GM23248 (cell line): ENCODE measurements around the gene GALNT7. TPM values are rescaled to one million over a fixed set of nuclear protein-coding genes. Genes with fewer than 3 reads are reported as not detected.

Experiments used
- DNase-seq: peaks from one replicate; pipeline ENCODE4 v3.0.0-alpha.2; 2015
- H2AFZ ChIP-seq: fragments of 200-600 bp; sonication (generic); 2 replicates; pipeline ENCODE4 v1.6.1; 2016; ENCODE audit warnings: antibody characterized with exemption
- H3F3A ChIP-seq: fragments of 200-600 bp; sonication (generic); 2 replicates; pipeline ENCODE4 v1.6.1; 2016; ENCODE audit warnings: mild to moderate bottlenecking, antibody characterized with exemption, mixed run types; ENCODE audit not compliant: insufficient read depth
- H3K27ac ChIP-seq: fragments of 200-600 bp; sonication (generic); 2 replicates; pipeline ENCODE4 v1.5.1; 2016; ENCODE audit warnings: mild to moderate bottlenecking
- H3K27me3 ChIP-seq: fragments of 200-600 bp; sonication (generic); replicated peaks from 2 replicates; pipeline ENCODE4 v1.6.1; 2016; ENCODE audit warnings: mild to moderate bottlenecking; ENCODE audit not compliant: insufficient read depth
- H3K36me3 ChIP-seq: fragments of 200-600 bp; sonication (generic); 2 replicates; pipeline ENCODE4 v1.6.1; 2016; ENCODE audit warnings: low read depth, mild to moderate bottlenecking
- H3K4me1 ChIP-seq: fragments of 200-600 bp; sonication (generic); 2 replicates; pipeline ENCODE4 v1.6.1; 2016; ENCODE audit warnings: mild to moderate bottlenecking; ENCODE audit not compliant: insufficient read depth
- H3K4me2 ChIP-seq: fragments of 200-600 bp; sonication (generic); one replicate; pipeline ENCODE4 v1.6.1; 2016; ENCODE audit warnings: mild to moderate bottlenecking; ENCODE audit not compliant: unreplicated experiment
- H3K4me3 ChIP-seq: fragments of 200-600 bp; sonication (generic); 2 replicates; pipeline ENCODE4 v1.5.1; 2016; ENCODE audit warnings: mild to moderate bottlenecking
- H3K79me2 ChIP-seq: fragments of 200-600 bp; sonication (generic); 2 replicates; pipeline ENCODE4 v1.6.1; 2016; ENCODE audit warnings: mild to moderate bottlenecking; ENCODE audit not compliant: insufficient read depth
- H3K9ac ChIP-seq: fragments of 200-600 bp; sonication (generic); 2 replicates; pipeline ENCODE4 v1.6.1; 2016; ENCODE audit warnings: mild to moderate bottlenecking
- H3K9me2 ChIP-seq: fragments of 200-600 bp; sonication (generic); 2 replicates; pipeline ENCODE4 v1.6.1; 2016; ENCODE audit warnings: mixed run types, mild to moderate bottlenecking, moderate library complexity; ENCODE audit not compliant: insufficient read depth
- H3K9me3 ChIP-seq: fragments of 200-600 bp; sonication (generic); one replicate; pipeline ENCODE4 v1.6.1; 2017; ENCODE audit warnings: low read depth
- H4K20me1 ChIP-seq: fragments of 200-600 bp; sonication (generic); 2 replicates; pipeline ENCODE4 v1.6.0; 2016; ENCODE audit not compliant: insufficient read depth
- EZH2 ChIP-seq: fragments of 200-600 bp; sonication (generic); IDR thresholded peaks from 2 replicates; pipeline ENCODE4 v1.6.1; 2018; ENCODE audit warnings: antibody characterized with exemption, mild to moderate bottlenecking; ENCODE audit not compliant: insufficient read depth, poor library complexity, severe bottlenecking
- EZH2phosphoT487 ChIP-seq: fragments of 200-600 bp; sonication (generic); IDR thresholded peaks from 2 replicates; pipeline ENCODE4 v1.6.1; 2018; ENCODE audit warnings: antibody characterized with exemption, moderate library complexity, mild to moderate bottlenecking, low read depth; ENCODE audit not compliant: insufficient read depth
- WGBS, 2 experiments: methylation state at CpG; one replicate each; pipeline ENCODE4 v1.1.6; 2015 to 2017; ENCODE audit warnings: low lambda C conversion rate in 2 of 2, low coverage in 1 of 2; ENCODE audit errors: missing lambda C conversion rate in 2 of 2; 5-methylcytosine and 5-hydroxymethylcytosine counted together
- in situ Hi-C: fragments of 300-500 bp; cut with MboI; formaldehyde crosslinking; loops from 2 replicates; pipeline ENCODE4 v1.15.0; 2020
- polyA plus RNA-seq: library from polyadenylated mRNA; unstranded; fragments of >200 nt; fragmentation: Nextera tagmentation; extraction: Ambion mirVana; gene quantifications from 2 replicates; pipeline ENCODE4 v1.2.1, GENCODE V29; 2016
- total RNA-seq: library from RNA; depleted of rRNA; stranded (reverse); fragments of >200 nt; shearing (Covaris generic); gene quantifications from 2 replicates; pipeline ENCODE4 v1.2.3, GENCODE V29; 2014

The GALNT7 gene
- total and polyA plus RNA-seq, 2 experiments from 2014 or later = 5.8 to 13.1 TPM

DNA sequence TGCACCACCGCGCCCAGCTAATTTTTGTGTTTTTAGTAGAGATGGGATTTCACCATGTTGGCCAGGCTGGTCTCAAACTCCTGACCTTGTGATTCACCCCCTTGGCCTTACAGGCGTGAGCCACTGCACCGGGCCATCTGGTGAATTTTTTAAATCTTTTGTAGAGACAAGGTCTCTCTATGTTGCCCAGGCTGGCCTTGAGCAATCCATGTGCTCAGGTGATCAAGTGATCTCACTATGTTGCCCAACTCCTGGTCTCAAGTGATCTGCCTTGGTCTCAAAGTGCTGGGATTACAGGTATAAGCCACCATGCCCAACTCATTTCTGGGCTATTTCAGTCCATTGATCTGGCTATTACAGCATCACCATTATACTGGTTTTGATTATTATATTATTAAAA, 22.2 kb upstream of the GALNT7 start:
- TF ChIP-seq EZH2 (no peak), EZH2phosphoT487 (no peak)
- H2AFZ ChIP-seq = no peak overlapping the region
- no peaks in the 10 kb centered on the region for H3K4me1 ChIP-seq
- no peaks in the 10 kb centered on the region for H3K9me2 ChIP-seq
- H3K79me2 ChIP-seq = no peaks in the 10 kb centered on the region
- H3K9me3 ChIP-seq = no peaks in the 10 kb centered on the region
- no peaks in the 10 kb centered on the region for H3K27me3 ChIP-seq
- no peaks in the 10 kb centered on the region for H4K20me1 ChIP-seq
- in situ Hi-C loops = no loop called here
- no peak for DNase-seq
- H3K4me2 ChIP-seq = no peak overlapping the region
- no peak overlapping the region for H3K27ac ChIP-seq
- no peaks in the 10 kb centered on the region for H3K36me3 ChIP-seq
- no peak overlapping the region for H3K4me3 ChIP-seq
- WGBS, 2 experiments = 89 to 90% methylated on average over 4 of the region's 4 CpGs
- no peak overlapping the region for H3K9ac ChIP-seq
- no peaks in the 10 kb centered on the region for H3F3A ChIP-seq

DNA sequence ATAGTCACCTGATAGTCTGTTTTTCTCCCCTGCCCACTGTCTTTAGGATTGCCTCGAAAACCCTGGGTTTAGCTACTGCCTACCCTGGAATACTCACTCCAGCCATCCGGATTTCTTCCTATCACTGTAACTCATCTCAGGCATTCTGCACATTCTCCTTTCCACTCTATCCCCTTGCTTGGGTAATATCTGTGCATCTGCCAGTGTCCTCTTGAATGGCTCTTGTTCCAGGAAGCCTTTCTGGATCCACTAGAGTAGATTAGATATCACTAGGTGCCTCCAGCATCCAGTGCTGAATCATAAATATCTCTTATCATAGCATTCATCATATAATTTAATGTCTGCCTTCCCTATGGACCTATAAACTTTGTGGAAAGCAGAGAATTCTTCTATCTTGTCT, 17.1 kb upstream of the GALNT7 start:
- DNase-seq = no peak
- no peaks in the 10 kb centered on the region for H4K20me1 ChIP-seq

DNA sequence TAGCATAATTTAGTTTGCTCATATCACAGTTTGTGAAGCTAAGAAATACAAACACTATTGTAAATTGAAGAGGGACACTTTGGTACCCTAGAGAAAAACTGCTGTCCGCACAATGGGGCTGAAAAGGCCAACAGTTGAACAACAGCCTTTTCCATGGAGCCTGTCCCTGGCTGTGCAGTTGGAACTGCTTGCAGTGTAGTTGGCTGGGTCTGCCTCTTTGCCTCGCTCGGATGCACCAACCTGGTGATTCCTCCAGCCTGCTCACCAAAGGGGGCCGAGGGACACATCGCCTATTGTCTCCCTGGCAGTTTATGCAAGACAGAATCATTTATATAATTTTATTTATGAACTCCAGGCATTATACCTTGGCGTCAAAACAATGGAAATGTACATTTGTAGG, 16.5 kb upstream of the GALNT7 start:
- H3K9me2 ChIP-seq = no peaks in the 10 kb centered on the region
- no peaks in the 10 kb centered on the region for H3F3A ChIP-seq
- H3K36me3 ChIP-seq = no peaks in the 10 kb centered on the region
- DNase-seq = no peak
- no peak overlapping the region for H3K4me2 ChIP-seq
- no peaks in the 10 kb centered on the region for H3K27me3 ChIP-seq
- no peaks in the 10 kb centered on the region for H3K79me2 ChIP-seq
- 82 to 85% methylated on average over 6 of the region's 6 CpGs for WGBS, 2 experiments
- in situ Hi-C loops = no loop called here
- no peaks in the 10 kb centered on the region for H4K20me1 ChIP-seq
- H2AFZ ChIP-seq = no peak overlapping the region
- no peaks in the 10 kb centered on the region for H3K9me3 ChIP-seq
- H3K4me3 ChIP-seq = no peak overlapping the region
- no peaks in the 10 kb centered on the region for H3K4me1 ChIP-seq
- no peak for TF ChIP-seq EZH2
- no peak for TF ChIP-seq EZH2phosphoT487
- H3K9ac ChIP-seq = no peak overlapping the region
- no peak overlapping the region for H3K27ac ChIP-seq

More for the DNA sequence above, 17.1 kb upstream of the GALNT7 start:
- no peak for TF ChIP-seq EZH2phosphoT487
- no peak for TF ChIP-seq EZH2
- H3K9me3 ChIP-seq = no peaks in the 10 kb centered on the region
- H3K4me3 ChIP-seq = no peak overlapping the region
- H3K36me3 ChIP-seq = no peaks in the 10 kb centered on the region
- H3K4me2 ChIP-seq = no peak overlapping the region
- H3K79me2 ChIP-seq = no peaks in the 10 kb centered on the region
- H2AFZ ChIP-seq = no peak overlapping the region
- no peaks in the 10 kb centered on the region for H3K4me1 ChIP-seq
- H3K27me3 ChIP-seq = no peaks in the 10 kb centered on the region
- no peaks in the 10 kb centered on the region for H3F3A ChIP-seq
- no peaks in the 10 kb centered on the region for H3K9me2 ChIP-seq
- in situ Hi-C loops = no loop called here
- no peak overlapping the region for H3K9ac ChIP-seq
- H3K27ac ChIP-seq = no peak overlapping the region
- WGBS, 2 experiments = 62 to 68% methylated on average over 2 of the region's 2 CpGs

DNA sequence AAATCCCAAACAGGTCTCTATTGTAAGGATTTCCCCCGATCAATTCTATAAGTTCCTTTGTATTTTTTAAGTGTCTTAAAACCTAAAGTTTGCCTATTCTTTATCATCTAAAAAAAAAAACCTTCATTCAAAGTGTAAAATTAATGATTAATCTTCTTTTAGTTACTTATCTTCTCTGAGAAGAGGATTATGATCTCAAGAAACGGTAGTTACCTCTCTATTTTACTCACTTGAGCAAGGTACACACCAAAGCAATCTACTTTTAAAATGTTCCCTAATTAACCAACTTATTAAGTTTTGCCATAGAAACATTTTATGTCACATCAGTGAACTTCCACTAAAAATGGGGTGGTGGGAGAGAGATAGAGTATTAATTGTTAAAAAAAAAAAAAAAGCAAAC, 15.2 kb upstream of the GALNT7 start:
- Histone ChIP-seq H4K20me1 (no peaks in the 10 kb centered on the region), H3K4me1 (no peaks in the 10 kb centered on the region), H3K27ac (no peak overlapping the region), H3K9me2 (no peaks in the 10 kb centered on the region), H3K4me2 (no peak overlapping the region), H2AFZ (no peak overlapping the region), H3K27me3 (no peaks in the 10 kb centered on the region), H3K4me3 (no peak overlapping the region), H3F3A (no peaks in the 10 kb centered on the region), H3K9ac (no peak overlapping the region), H3K9me3 (no peaks in the 10 kb centered on the region), H3K79me2 (no peaks in the 10 kb centered on the region), H3K36me3 (no peaks in the 10 kb centered on the region)
- in situ Hi-C loops = no loop called here
- 65 to 68% methylated on average over 2 of the region's 2 CpGs for WGBS, 2 experiments
- TF ChIP-seq EZH2phosphoT487 (no peak), EZH2 (no peak)
- no peak for DNase-seq

DNA sequence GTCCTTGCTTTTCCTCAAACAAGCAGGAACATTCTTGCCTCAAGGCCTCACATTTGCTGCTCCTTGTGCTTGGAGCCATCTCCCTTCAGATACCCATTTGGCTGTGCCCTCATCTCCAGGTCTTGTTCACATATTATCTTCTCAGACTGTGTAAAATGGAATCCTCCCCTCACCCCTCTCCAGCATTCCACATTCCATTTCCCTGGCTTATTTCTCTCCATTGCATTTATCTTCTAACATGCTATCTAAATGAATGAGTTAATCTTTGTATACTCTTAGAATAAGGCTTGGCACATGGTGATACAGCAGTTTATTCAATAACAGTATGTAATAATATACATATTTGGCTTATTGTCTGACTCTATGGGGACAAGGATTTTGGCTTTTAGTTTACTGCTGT, 8.8 kb upstream of the GALNT7 start:
- Histone ChIP-seq H3K79me2 (no peaks in the 10 kb centered on the region), H3K27me3 (no peaks in the 10 kb centered on the region), H3K9ac (no peak overlapping the region), H2AFZ (no peak overlapping the region), H3K36me3 (no peaks in the 10 kb centered on the region), H4K20me1 (no peaks in the 10 kb centered on the region), H3K9me2 (no peaks in the 10 kb centered on the region), H3F3A (no peaks in the 10 kb centered on the region), H3K9me3 (no peaks in the 10 kb centered on the region), H3K4me2 (no peak overlapping the region), H3K4me3 (no peak overlapping the region), H3K4me1 (no peaks in the 10 kb centered on the region), H3K27ac (no peak overlapping the region)
- no peak for DNase-seq
- TF ChIP-seq EZH2phosphoT487 (no peak), EZH2 (no peak)
- in situ Hi-C loops = no loop called here
